GM13977 (cell line): ENCODE measurements around the gene GALNT9.
"Not testable (repeated sequence)": the region's sequence is repeated elsewhere in the genome, so short reads cannot be mapped to it uniquely, and the experiment has no call there.

Source experiments
- DNase-seq: peaks from one replicate; pipeline ENCODE4 v3.0.0; 2012; ENCODE audit warnings: low spot score
- in situ Hi-C: fragments of 300-500 bp; cut with MboI; formaldehyde crosslinking; loops from one replicate; pipeline ENCODE4 v1.12.0; 2022; ENCODE audit warnings: low sequenced_read_pairs, low pct_unique_long_range_greater_than_20kb, mixed read lengths, inconsistent platforms; ENCODE audit not compliant: unreplicated experiment
- TF ChIP-seq, protein P1 (sequence below): IDR thresholded peaks from 2 replicates; pipeline ENCODE4 v1.5.1; 2012; ENCODE audit warnings: mild to moderate bottlenecking, control low read depth; ENCODE audit not compliant: insufficient read depth; ENCODE audit errors: extremely low read depth, missing control alignments

Gene GALNT9

DNA sequence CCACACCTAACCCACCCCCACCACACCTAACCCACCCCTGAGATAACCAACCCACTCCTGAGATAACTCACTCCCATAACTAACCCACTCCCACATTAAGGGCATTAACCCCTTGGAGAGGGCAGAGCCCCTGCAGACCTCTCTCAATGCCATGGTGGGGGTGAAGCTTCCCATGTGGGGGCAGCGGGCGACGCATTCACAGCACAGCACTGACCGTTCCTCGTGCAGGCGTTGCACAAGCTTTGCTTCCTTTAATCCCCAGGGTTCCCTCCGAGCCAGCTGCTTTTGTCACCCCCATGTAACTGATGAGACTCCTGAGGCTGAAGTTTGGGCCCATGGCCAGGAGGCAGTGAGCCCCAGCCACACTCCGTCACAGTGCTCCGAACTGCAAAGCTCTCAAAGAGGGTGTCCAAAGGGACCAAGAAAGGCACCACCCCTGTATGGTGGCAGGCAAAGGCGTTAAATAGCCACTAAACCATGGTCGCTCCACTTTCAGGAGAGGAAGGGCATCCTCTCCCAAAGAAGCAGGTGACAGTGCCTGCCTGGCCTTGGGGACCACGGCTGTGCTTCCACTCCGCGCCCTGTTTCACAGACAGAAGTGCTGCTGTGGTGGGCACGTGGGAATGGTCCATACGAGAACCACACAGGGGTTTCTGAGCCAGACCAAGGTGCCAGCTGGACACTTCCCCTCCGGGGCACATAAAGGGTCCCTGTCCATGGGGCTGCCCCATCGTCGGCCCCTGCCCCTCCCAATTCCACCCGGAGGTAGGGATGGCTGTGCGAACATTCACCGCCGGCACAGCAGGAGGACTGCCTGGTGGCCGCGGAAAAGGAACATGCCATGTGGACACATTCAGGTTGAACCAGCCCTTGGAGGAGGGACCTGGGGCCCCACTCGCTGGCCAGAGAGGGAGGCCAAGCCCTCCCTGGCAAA is 28.3 kb downstream of the GALNT9 start:
- in situ Hi-C loops, result no loop called here
- no peak for DNase-seq
- TF ChIP-seq, protein P1, sequence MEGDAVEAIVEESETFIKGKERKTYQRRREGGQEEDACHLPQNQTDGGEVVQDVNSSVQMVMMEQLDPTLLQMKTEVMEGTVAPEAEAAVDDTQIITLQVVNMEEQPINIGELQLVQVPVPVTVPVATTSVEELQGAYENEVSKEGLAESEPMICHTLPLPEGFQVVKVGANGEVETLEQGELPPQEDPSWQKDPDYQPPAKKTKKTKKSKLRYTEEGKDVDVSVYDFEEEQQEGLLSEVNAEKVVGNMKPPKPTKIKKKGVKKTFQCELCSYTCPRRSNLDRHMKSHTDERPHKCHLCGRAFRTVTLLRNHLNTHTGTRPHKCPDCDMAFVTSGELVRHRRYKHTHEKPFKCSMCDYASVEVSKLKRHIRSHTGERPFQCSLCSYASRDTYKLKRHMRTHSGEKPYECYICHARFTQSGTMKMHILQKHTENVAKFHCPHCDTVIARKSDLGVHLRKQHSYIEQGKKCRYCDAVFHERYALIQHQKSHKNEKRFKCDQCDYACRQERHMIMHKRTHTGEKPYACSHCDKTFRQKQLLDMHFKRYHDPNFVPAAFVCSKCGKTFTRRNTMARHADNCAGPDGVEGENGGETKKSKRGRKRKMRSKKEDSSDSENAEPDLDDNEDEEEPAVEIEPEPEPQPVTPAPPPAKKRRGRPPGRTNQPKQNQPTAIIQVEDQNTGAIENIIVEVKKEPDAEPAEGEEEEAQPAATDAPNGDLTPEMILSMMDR, result no peak

DNA sequence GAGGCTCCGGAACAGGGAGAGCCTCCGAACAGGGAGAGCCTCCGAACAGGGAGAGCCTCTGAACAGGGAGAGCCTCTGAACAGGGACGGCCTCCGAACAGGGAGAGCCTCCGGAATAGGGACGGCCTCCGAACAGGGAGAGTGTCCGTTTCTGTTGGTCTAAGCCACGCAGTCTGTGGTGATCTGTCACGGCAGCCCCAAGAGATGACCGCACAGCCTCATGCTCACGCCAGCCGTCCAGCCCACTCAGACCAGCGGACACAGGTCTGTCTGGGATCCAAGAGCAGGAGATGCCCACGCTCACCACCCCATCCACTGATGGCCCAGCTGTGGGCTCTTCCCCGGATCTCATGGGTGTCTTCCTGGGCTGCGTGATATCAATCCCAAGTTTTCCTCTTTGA is 33.3 kb downstream of the GALNT9 start:
- no peak for DNase-seq
- in situ Hi-C loops, result no loop called here

DNA sequence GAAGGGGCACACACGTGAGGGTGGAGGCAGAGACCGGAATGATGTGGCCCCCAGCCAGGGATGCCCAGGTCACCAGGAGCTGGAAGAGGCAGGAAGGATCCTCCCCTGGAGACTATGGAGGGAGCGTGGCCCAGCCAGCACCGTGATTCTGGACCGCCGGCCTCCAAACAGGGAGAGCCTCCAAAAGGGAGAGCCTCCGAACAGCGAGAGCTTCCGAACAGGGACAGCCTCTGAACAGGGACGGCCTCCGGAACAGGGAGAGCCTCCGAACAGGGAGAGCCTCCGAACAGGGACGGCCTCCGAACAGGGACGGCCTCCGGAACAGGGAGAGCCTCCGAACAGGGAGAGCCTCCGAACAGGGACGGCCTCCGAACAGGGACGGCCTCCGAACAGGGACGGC is 33.8 kb downstream of the GALNT9 start:
- in situ Hi-C loops, result not testable (repeated sequence)

More for the DNA sequence above, 33.3 kb downstream of the GALNT9 start:
- TF ChIP-seq, protein P1, result no peak

DNA sequence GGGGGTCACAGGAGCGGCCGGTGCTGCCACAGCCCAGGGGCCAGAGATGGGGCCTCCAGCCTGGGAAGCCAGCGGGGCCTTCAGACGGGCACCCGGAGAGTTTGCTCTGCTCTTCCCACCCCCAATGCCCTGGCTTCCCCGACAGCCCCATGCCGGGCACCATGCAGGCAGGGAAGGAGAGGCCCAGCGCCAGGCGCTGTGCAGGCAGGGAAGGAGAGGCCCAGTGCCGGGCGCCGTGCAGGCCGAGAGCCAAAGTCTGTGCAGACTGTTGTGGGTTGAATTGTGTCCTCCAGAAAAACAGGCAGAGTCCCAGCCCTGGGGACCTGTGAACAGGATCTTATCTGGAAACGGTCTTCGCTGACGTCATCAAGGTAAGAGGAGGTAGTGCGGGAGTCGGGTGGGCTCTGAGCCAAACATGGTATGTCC is 34.3 kb downstream of the GALNT9 start:
- TF ChIP-seq, protein P1, result no peak
- no peak for DNase-seq
- in situ Hi-C loops, result no loop called here

More for the DNA sequence above, 33.8 kb downstream of the GALNT9 start:
- DNase-seq, result not testable (repeated sequence)

DNA sequence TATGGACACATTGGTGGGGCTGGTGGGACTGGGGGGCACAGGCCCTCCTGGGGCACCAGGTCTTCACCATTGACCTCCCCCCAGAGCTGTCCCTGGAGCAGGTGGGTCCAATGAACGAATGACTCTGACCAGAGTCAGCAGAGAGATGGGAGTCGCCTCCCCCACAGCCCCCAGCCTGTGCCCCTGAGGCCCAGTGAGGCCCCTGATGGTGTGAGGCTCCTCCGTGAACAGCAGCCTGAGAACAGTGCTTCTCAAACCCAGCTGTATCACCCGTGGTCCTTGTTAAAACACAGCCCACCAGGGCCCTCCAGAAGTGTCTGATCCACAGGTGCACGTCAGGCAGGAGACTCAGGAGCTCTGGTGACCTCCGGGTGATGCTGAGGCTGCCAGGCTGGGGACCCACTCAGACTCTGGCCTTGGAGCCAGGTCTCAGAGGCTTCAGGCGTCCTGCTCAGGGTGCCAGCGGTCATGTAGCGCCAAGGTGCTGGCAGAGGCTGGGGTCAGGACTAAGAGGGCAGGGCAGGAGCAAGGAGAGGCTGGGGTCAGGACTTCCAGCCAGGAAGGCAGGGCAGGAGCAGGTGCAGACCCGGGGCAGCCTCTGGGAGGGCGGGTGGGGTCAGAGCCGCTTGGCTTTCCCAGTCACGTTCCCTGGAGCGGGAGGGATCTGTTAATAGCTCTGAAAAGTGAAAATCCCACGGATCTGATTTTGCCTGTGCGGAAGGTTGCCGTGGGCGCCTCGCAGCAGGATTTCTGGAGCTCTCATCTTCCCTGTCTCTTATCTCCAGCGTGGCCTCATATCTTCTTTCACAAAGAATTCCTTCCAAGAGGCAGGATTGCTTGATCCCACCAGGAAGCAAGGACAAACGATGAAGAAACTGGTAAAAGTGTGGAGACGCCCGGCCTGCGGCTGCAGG is 35.0 kb downstream of the GALNT9 start:
- no peak for DNase-seq
- TF ChIP-seq, protein P1, result no peak
- in situ Hi-C loops, result no loop called here

DNA sequence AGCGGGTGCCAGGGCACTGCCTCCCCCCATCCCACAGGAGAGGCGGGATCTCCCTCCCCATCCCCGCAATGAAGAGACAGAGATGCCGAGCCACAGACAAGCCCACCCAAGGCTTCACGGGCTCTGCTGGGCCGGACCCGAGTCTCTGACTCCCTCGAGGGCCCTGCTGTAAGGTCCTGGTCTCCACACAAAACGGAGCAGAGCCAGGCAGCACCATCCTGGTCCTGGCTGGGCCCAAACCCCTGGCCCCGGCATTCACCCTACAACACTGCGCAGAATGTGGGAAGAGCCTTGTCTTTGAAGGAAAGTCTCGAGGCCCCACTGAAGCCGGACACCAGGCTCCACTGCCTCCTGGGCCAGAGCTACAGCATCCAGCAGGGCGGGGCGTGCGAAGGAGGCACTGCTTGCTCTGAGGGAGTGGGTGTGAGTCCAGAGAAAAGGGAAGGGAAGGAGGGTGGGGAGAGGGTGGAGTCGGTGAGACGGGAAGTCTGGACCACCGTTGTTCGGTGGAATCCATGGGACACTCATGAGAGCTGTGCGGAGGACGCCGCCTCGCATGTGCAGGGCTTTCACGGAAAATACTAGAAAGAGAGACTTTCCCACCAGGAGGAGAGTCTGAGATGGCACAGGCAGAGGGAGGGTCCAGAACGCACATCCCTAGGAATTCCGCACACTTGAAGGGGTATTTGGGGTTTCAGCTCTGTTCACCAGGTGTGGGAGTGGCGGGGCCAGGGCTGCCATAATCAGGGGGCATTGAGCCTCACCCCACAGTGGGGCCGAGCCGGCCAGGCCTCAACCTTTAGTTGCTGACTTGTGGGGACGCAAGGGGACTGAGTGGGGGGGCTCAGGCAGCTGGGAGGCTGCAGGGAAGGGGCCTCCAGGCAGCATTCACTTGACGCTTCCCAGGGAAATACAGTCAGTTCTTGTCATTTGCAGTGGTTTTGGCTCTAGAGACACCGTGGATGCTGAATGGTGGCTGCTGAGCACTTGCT is 36.8 kb downstream of the GALNT9 start:
- TF ChIP-seq, protein P1, result no peak
- no peak for DNase-seq
- in situ Hi-C loops, result no loop called here
